GM21367 (cell line): ENCODE data around the gene EIF3J.
"Not testable (repeated sequence)": the region's sequence is repeated elsewhere in the genome, so short reads cannot be mapped to it uniquely, and the experiment has no call there.

Experiments
- ATAC-seq: cut with Tn5 transposase; IDR thresholded peaks from one replicate; pipeline ENCODE4 v1.9.1; 2021; ENCODE audit not compliant: unreplicated experiment

EIF3J gene, protein sequence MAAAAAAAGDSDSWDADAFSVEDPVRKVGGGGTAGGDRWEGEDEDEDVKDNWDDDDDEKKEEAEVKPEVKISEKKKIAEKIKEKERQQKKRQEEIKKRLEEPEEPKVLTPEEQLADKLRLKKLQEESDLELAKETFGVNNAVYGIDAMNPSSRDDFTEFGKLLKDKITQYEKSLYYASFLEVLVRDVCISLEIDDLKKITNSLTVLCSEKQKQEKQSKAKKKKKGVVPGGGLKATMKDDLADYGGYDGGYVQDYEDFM

DNA sequence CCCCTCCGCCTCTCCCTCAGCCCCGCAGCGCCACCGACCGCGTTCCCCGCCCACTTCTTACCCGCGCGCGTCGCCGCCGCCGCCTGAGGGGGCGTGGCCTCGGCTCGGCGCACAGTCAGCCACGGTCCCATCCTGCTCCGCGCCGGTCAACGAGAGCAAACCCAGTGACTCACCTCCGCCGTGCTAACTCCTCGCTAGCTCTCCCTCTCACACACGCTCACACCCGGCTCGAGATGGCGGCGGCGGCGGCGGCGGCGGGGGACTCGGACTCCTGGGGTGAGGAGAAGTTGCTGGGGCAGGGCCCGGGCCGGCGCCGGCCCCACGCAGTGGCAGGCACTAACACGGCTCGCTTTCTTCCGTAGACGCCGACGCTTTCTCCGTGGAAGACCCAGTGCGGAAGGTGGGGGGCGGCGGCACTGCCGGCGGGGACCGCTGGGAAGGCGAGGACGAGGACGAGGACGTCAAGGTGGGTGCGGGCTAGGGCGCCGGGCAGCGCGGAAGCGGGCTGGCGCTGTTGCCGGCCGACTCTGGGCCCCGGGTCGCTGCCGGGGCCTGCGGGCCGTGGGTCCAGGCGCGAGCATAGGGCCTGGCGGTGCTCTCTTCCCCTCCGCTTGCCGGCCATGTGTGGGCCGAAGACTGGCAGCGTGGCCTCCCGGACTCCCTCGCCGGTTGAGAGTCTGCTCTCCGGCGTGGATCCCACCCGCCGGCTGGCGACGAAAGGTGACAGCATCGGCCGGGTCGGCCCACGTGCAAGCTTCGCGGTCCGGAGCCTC is at the start of gene EIF3J:
EIF3J (plus strand) TSS at position 186 of the 773 bp plus-strand sequence; CDS start at position 234, 48 bp downstream.
- peak; percentile 84 for ATAC-seq

DNA sequence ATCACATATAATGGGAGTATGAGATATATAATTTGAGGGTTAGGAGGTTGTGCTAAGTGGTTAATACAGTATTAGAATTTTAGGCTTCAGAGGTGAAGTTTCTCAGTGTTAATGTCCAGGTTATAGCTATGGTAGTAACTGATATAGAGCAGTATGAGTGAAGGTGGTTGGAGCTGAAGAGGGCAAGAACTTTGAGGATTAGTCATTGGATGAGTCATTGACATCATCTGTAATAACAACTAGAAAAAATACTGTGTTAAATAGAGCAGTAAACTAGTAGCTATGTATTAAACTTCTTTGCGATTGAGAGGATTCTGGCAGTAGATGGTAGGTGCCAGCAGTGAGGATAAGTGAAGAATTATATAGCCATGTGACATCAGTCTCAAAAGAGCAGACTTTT is 47.5 kb upstream of the EIF3J start:
- ATAC-seq, result no peak

DNA sequence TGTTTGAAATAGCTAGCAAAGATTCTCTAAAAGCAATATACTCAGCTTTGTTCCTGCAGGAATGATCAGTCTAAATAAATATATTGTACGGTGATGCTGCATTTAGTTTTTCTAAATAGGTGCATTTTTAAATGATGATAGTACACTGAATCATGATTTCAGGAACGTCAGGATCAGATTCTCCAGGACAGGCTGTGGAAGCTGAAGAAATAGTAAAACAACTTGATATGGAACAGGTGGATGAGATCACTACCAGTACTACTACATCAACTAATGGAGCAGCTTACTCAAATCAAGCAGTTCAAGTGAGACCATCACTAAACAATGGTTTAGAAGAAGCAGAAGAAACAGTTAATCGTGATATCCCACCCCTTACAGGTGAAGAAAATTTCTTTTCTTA is 46.3 kb upstream of the EIF3J start:
- ATAC-seq, result no peak

DNA sequence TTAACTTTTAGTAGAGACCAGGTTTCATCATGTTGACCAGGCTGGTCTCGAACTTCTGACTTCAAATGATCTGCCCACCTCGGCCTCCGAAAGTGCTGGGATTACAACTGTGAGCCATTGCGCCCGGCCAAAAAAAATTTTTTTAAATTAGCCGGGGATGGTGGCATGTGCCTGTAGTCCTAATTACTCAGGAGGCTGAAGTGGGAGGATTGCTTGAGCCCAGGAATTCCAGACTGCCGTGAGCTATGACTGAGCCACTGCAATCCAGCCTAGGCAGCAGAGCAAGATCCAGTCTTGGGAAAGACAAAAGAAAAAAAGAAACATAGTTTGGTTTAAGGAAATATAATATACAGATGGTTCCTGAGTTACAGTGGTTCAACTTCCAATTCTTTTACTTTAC is 44.9 kb upstream of the EIF3J start:
- ATAC-seq, result no peak

DNA sequence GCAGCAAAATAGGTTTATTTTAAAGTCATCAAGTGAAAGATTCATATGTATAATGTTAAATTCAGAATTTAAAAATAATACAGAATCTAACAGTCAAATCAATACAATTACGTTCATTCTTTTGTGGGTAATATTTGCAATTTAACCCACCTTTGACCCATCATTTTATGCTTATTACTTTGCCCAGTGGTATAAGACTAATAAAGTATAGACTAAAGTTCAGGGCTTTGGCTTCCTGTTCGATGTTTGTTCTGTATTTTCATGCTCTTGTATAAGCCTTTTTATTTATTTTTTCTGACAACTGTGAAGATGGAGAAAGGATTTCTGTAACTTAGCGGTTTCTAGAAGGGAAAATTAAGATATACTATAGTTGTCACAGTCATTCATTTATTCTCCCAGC is 44.3 kb upstream of the EIF3J start:
- ATAC-seq, result no peak

DNA sequence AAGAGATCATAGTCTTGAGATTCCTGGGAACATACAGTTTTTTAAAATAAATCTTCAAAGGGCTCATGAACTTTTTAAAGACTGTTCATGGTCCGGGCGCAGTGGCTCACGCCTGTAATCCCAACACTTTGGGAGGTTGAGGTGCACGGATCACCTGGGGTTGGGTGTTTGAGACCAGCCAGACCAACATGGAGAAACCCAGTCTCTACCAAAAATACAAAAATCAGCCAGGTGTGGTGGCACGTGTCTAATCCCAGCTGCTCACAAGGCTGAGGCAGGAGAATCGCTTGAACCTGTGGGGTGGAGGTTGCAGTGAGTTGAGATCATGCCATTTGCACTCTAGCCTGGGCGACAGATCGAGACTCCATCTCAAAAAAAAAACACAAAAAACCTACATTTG is 41.4 kb upstream of the EIF3J start:
- no peak for ATAC-seq

DNA sequence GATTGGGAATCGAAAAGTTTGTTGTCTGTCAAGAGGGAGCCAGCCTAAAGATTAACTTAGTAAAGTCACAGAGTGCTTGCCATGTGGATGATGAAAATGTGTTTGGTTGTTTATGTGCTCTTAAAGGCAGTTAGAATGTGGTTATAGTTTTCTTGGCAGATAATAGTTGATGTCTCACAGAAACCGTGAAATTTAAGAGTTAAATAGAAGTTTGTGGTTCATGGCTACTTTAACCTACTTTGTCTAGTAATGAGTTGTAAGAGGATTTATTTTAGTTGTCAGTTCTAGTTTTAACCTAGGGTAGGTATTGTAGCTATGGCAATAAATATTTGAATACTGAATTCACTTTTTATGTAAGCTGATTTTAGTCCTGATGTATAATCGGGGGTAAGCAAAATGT is 36.4 kb upstream of the EIF3J start:
- ATAC-seq, result no peak

DNA sequence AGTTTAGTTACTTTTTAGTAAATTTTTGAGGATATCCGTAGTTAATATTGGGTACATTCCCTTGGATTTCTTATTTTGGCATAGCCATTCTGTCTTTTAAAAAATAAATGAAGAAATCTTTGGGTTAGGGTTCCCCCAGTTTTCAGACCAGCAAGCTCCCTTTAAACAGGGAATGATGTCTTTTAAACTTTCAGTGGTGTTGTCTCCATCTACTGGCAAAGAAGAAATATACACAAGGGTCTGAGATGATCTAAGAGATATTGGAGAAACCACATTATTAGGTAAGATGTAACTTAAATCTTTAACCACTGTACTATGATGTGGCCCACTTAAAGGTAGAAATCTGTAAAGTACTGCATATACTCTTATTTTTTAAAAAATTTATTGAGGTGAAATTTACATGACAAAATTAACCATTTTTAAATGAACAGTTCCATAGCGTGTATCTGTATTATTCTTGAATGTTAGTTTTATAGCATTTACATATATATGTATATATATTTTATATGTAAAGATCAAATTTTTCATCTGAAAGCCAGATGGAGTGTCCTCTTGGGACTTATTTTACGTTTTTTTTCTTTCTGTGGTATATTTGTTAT is 35.1 kb upstream of the EIF3J start:
- ATAC-seq, result no peak

DNA sequence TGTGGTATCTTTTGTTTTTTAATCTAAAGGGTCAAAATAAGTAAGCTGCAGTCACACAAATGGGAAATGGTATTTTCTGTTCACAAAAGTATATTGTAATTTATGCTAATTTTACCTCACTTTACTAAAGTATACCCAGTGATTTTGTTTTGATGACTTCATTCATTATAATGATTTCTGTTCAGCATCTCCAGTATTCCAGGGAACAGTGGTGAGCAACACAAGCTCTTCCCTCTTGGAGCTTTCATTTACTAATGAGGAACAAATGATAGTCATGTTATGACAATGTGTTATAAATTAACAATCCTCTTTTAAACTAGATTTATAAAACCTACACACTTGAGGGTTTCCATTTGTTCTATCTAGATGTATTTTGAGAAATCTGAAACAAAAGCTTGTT is 20.5 kb upstream of the EIF3J start:
- no peak for ATAC-seq

DNA sequence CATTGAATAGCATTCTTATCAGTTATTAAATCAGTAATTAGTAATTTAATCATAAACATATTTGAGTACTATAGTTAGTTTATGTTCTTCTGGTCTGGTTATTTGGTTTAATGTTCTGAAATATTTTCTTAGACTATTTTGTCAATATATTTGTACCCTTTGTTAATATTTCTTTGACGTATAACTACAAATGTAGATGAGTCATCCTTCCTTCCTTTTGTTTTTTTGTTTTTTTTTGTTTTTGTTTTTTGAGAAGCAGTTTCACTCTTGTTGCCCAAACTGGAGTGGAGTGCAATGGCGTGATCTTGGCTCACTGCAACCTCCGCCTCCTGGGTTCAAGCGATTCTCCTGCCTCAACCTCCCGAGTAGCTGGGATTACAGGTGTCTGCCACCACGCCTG is 17.4 kb upstream of the EIF3J start:
- ATAC-seq, result no peak

DNA sequence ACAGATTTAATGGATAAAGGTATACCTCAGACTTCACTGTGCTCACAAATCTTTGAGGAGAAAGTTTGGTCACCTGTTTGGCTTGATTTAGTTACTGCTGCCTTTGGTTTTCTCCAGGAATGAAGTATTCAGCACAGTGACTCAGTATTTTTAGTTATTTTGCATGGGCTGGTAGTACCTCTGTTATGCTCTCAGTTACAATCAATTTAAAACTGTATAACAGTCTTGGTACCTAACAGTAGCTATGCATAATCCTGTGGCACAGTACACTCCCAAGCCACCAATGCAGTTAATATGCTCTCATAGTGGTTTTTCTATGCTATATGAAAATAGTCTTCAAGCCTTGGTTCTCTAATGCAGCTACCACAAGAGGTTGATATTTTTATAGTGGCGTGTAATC is 11.9 kb upstream of the EIF3J start:
- no peak for ATAC-seq

DNA sequence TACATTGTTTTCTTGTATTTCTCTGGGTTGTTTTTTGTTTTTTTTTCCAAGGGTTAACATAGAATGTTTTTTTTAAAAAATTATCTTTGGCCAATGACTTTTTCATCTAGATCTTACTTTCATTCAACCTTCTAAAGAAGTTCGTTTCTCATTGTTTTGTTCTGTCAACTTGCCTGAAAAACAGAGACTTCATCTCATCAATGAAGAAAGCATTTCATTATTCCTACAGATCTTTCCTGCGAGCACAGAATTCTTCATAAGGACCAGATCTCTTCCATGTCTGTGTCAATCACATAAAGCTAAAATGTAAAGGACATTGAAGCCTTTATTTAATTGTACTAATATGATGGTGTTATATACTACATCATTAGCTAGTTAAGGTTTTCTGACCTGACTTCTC is 9.7 kb upstream of the EIF3J start:
- no peak for ATAC-seq

DNA sequence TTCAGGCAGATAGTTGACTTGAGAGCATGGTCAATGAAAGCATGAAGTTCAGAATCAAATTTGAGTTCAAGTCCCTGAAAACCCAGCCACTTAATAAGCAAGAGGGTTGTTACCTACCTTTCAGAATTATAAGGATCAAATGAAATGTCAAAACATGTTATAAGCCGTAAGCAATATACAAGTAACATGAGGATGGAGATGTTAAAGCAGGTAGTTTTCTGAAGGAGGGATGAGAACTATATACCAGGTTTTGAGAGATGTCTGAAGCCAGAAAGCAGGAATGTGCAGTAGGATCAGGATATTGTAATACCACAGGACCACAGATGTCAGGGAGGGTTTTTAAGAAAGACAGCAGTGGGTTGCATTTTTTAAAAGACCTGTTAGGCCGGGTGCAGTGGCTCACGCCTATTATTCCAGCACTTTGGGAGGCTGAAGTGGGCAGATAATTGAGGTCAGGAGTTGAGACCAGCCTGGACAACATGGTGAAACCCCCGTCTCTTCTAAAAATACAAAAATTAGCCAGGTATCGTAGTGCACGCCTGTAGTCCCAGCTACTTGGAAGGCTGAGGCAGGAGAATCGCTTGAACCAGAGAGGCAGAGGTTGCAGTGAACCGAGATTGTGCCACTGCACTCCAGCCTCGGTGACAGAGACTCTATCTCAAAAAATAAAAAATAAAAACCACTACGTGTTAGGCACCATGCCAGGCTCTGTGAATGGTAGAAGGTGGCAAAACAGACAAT is 6.9 kb upstream of the EIF3J start:
- no peak for ATAC-seq

DNA sequence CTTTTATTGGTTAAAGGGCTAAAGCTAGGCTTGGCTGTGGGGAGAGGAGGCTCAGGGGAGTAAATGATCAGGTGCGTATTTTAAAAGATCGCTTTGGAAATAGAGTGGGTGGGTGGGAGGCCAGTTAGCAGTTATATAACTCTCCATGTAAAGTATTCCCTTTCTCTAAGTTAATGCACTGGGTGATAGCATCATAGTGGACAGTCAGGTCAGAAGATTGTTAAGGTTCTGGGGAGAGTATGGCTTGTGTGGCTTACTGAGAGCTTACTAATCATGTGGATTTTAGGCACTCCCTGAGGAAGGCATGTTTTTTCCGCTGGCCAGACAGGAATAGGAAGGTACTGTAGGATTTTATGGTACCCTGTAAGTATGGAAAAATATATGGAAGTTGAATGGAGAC is 6.3 kb upstream of the EIF3J start:
- no peak for ATAC-seq

DNA sequence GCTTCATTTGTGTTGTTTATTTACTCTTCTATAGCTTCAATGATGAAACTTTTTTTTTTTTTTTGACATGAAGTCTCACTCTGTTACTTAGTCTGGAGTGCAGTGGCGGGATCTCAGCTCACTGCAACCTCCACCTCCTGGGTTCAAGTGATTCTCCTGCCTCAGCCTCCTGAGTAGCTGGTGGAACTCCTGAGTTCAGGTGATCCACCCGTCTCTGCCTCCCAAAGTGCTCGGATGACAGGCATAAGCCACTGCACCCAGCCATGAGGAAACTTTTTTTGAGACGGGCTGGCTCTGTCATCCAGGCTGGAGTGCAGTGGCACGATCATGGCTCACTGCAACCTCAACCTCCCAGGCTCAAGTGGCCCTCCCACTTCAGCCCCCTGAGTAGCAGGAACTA is 4.7 kb upstream of the EIF3J start:
- ATAC-seq, result not testable (repeated sequence)

DNA sequence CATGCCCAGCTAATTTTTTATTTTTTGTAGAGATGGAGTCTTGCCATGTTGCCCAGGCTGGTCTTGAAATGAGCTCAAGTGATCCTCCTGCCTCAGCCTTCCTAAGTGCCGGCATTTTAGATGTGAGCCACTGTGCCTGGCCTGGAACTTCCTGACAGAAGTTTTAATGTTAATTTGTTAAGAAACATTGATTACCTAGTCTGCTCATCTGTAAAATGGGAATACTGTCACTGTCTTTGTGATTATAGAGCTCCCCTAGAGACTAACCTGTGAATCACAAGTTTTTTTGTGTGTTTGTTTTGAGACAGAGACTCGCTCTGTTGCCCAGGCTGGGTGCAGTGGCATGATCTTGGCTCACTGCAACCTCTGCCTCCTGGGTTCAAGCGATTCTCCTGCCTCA is 4.3 kb upstream of the EIF3J start:
- ATAC-seq, result no peak

DNA sequence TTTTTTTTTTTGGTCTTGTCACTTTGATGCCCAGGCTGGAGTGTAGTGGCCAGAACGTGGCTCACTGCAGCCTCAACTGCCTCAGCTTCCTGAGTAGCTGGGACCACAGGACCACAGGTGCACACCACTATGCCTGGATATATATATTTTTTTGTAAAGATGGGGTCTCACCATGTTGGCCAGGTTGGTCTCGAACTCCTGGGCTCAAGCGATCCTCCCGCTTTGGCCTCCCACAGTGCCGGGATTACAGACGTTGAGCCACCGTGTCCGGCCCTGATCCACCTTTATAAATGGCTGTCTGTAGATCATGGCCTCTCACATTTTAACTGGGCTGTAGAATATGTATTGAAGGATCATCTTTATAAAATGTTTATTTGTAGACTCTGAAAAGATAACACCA is 1.9 kb upstream of the EIF3J start:
- ATAC-seq, result no peak

DNA sequence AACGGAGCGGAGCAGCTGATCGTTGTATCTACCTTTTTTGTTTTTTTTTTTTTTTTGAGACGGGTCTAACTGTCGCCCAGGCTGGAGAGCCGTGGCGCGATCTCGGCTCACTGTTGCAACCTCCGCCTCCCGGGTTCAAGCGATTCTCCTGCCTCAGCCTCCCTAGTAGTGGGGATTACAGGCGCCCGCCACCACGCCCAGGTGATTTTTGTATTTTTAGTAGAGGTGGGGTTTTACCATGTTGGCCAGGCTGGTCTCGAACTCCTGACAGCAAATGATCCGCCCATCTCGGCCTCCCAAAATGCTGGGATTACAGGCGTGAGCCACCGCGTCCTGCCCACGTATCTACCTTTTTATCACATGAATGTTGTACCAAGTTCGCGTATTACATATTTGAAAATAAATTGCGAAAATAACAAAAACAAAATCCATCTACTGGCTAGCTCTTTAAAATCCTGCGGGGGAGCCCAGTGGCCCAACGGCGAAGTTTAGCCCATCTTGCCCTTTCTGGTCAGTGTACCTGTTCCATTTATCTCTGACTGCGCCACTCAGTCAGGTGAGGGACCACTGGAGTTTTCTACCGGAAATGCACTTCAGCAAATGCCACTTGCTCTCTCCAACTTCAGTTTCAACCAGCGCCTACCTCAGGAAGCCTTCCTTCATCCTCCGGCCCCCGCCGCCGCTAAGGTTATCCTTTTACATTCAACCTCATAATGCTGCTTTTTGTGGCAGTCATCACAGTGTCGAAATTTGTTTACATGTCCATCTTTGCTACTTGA is 1.2 kb upstream of the EIF3J start:
- no peak for ATAC-seq

DNA sequence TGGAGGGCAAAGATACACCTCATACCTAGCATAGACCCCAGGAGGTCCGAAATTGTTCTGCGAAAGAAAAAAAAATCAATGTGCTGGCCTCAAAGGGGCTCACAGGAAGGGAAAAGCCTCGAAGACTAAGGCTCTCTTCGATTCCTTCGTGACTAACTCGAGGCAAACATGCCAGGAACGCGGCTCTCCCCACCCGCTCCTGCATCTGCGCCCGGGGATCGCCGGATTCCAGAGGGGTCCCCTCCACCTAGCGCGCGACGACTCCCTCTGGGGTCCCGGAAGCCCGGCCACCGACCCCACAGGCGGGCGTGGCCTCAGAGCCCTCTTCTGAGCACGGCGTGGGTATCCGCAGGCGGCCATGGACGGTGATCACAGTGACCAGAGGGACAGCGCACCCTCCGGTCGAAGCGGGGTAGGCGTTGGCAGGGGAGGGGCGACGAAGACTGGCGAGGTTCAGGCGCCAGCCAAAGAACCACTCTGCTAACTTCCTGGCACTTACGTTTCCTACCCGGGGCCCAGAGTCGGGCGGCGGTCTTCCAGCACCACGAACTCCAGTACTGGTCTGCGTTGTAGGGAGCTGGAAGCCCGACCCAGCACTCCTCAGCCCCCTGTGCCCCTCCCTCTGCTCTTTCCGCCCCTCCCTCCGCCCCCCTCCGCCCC is 515 bp upstream of the EIF3J start:
- peak; percentile 53 for ATAC-seq

DNA sequence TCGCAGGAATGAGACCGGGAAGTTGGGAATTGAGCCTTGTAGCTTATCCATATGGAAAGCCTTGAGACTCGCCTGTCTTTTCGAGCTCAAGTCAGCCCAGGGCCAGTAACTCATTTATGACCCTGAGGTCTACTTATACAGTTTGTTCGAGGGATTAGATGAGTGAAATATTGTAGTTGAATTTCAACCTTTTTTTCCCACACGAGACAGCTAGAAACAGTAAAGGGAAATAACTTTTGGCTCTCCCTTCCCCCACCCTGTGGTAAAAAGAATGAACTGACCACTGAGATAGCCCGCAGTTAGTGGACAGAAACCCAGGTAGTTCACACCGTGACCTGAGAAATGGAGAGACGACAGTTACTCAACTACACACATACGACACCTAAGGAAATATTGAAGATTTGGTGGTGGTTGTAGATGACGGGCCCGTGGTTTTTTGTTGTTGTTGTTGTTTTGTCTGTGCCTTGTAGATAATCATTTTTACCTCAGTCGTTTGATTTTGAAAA is 841 bp downstream of the EIF3J start:
- ATAC-seq, result no peak
